ENCODE results near the gene LRAT. TPM values are rescaled to one million over a fixed set of nuclear protein-coding genes. Genes with fewer than 3 reads are reported as not detected.

Gene LRAT
- total and polyA plus RNA-seq, 2 of the 13 experiments (the other 11 are each of a cell fraction or from before 2014, with no cell fraction given), result 0.11 TPM; not detected in 1

- TF ChIP-seq ZFP36L1 (CRISPR knock-in tag; IDR thresholded peaks at IDR 0.05) (no peak), ZNF143 (CRISPR knock-in tag; IDR thresholded peaks at IDR 0.05) (no peak), ZNF816 (CRISPR knock-in tag; IDR thresholded peaks at IDR 0.05; ENCODE audit: borderline replicate concordance) (no peak), NFIB (CRISPR knock-in tag; IDR thresholded peaks at IDR 0.05; ENCODE audit: borderline replicate concordance) (no peak), ZNF292 (CRISPR knock-in tag; IDR thresholded peaks at IDR 0.05; ENCODE audit: borderline replicate concordance, low read depth) (no peak)
Observed at GRCh38 chr4:154738426-154738825, 5.4 kb upstream of the LRAT start (continued).

- Histone ChIP-seq H3K9ac (ENCODE audit: insufficient read depth, low read depth, low read length) (no peak overlapping the region), H3K4me2 (ENCODE audit: low read depth, low read length) (no peak overlapping the region), H3K27ac (ENCODE audit: extremely low read length, insufficient read depth, low read length) (no peak overlapping the region), H3K36me3 (replicated peaks in 1 of 2; ENCODE audit: control insufficient read depth in 1 of 2, insufficient read depth in 2 of 2, low read length in 2 of 2) (no peaks in the 10 kb centered on the region), H3K79me2 (ENCODE audit: insufficient read depth, low read length) (no peaks in the 10 kb centered on the region), H3K9me3 (ENCODE audit: low read length) (no peaks in the 10 kb centered on the region), H4K20me1 (ENCODE audit: insufficient read depth, low read length) (no peaks in the 10 kb centered on the region), H2AFZ (ENCODE audit: low read length) (no peak overlapping the region), H3K27me3 (ENCODE audit: control insufficient read depth in 1 of 2, insufficient read depth in 2 of 2, low read length in 2 of 2) (peaks cover 3 to 9% of the 10 kb centered on the region in 2 experiments; a peak in 3 of 5 replicates), H3K4me1 (ENCODE audit: insufficient read depth, low read length) (no peaks in the 10 kb centered on the region), H3K4me3 (replicated peaks in 1 of 3; ENCODE audit: insufficient read depth in 1 of 3, low read depth in 2 of 3, low read length in 3 of 3) (no peak overlapping the region)
- BruUV-seq (replicated peaks), result no TSS peak
- no peak for ATAC-seq
- TF ChIP-seq ZNF709 (CRISPR knock-in tag; IDR thresholded peaks at IDR 0.05) (no peak), ZNF329 (CRISPR knock-in tag; IDR thresholded peaks at IDR 0.05; ENCODE audit: low read depth) (no peak), ZXDC (CRISPR knock-in tag; IDR thresholded peaks at IDR 0.05) (no peak)
- DNase-seq (ENCODE audit: low spot score), result no peak
- intact Hi-C loops (cut with micrococcal nuclease; ENCODE audit: unreplicated experiment) (no loop called here), in situ Hi-C loops (cut with HindIII; ENCODE audit: extremely low pct_ligation_motif_present, low pct_unique_long_range_greater_than_20kb) (no loop called here)
- ChIA-PET CTCF (ENCODE audit: low intra/inter-chr PET ratio, low total read pairs) (no interaction called here), POLR2A (no interaction called here)
- no peak for FAIRE-seq
Observed at GRCh38 chr4:154739111-154739510, 4.7 kb upstream of the LRAT start.

Data from HepG2 (cell line).